SK-N-SH treated with all-trans-retinoic acid at 6 μM for 48 hours (cell line): ENCODE results near the gene POMGNT2.

Experiments used
- CSDC2 ChIP-seq: fragments of 250-450 bp; sonication (Bioruptor Pico); IDR thresholded peaks from 2 replicates; pipeline ENCODE4 v1.5.0; 2020; ENCODE audit warnings: mild to moderate bottlenecking, moderate library complexity
- ESRRG ChIP-seq: fragments of 250-450 bp; sonication (Bioruptor Pico); IDR thresholded peaks from 2 replicates; pipeline ENCODE4 v1.6.1; 2021; ENCODE audit warnings: mild to moderate bottlenecking
- ISL1 ChIP-seq: fragments of 250-450 bp; sonication (Bioruptor Pico); IDR thresholded peaks from 2 replicates; pipeline ENCODE4 v2.1.2; 2022; ENCODE audit warnings: mild to moderate bottlenecking, moderate library complexity
- OSR1 ChIP-seq: fragments of 250-450 bp; sonication (Bioruptor Pico); IDR thresholded peaks from 2 replicates; pipeline ENCODE4 v1.8.0; 2022; ENCODE audit warnings: moderate library complexity, mild to moderate bottlenecking, inconsistent platforms
- PATZ1 ChIP-seq: fragments of 250-450 bp; sonication (Bioruptor Pico); IDR thresholded peaks from 2 replicates; pipeline ENCODE4 v1.8.0; 2020; ENCODE audit warnings: mild to moderate bottlenecking, moderate library complexity, borderline replicate concordance
- PPARA ChIP-seq: fragments of 250-450 bp; sonication (Bioruptor Pico); IDR thresholded peaks from 2 replicates; pipeline ENCODE4 v1.5.0; 2020; ENCODE audit warnings: mild to moderate bottlenecking, borderline replicate concordance
- SNAI2 ChIP-seq: fragments of 250-450 bp; sonication (Bioruptor Pico); IDR thresholded peaks from 2 replicates; pipeline ENCODE4 v1.5.0; 2020; ENCODE audit warnings: mild to moderate bottlenecking, moderate library complexity
- TCF4 ChIP-seq: fragments of 250-450 bp; sonication (Bioruptor Pico); IDR thresholded peaks from 2 replicates; pipeline ENCODE4 v1.8.0; 2021; ENCODE audit warnings: mild to moderate bottlenecking, moderate library complexity, borderline replicate concordance
- TF ChIP-seq, protein P1 (sequence below): fragments of 250-450 bp; sonication (Bioruptor Pico); IDR thresholded peaks from 2 replicates; pipeline ENCODE4 v1.5.1; 2020; ENCODE audit warnings: low read depth, mild to moderate bottlenecking, moderate library complexity

DNA sequence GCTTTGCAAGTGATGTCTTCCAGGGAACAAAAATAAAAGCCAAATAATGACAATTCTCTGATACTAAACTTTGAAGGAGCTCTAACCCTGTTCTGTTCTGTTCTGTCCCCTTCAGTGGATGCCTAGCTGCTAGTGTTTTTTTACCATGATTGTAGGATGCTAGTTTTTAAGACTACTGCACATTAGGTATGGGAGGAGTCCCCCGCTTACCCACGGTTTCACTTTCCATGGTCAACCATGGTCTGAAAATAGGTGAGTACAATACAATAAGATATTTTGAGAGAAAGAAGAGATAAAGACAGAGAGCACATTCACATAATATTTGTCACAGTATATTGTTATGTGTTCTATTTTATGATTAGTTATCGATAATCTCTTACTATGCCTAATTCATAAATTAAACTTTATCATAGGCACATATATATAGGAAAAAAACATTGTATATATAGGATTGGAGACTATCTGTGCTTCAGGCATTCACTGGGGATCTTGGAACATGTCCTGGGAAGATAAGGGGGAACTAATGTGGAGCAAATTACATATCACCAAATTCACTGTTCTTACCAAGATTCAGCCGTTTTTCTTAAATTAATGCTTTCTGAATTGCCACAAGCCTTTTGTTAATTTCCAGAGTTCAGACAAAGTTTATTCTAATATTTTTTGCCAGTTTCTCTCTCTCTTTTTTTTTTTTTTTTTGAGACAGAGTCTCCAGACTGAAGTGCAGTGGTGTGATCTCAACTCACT, 32.8 kb upstream of the POMGNT2 start:
- no peak for TF ChIP-seq ESRRG (CRISPR knock-in tag)
- TF ChIP-seq TCF4 (CRISPR knock-in tag) = no peak
- no peak for TF ChIP-seq PPARA (CRISPR knock-in tag)
- no peak for TF ChIP-seq ISL1 (CRISPR knock-in tag)
- no peak for TF ChIP-seq PATZ1 (CRISPR knock-in tag)
- no peak for TF ChIP-seq SNAI2 (CRISPR knock-in tag)
- TF ChIP-seq OSR1 = no peak
- no peak for TF ChIP-seq CSDC2 (CRISPR knock-in tag)
- TF ChIP-seq, protein P1, sequence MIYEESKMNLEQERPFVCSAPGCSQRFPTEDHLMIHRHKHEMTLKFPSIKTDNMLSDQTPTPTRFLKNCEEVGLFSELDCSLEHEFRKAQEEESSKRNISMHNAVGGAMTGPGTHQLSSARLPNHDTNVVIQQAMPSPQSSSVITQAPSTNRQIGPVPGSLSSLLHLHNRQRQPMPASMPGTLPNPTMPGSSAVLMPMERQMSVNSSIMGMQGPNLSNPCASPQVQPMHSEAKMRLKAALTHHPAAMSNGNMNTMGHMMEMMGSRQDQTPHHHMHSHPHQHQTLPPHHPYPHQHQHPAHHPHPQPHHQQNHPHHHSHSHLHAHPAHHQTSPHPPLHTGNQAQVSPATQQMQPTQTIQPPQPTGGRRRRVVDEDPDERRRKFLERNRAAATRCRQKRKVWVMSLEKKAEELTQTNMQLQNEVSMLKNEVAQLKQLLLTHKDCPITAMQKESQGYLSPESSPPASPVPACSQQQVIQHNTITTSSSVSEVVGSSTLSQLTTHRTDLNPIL = no peak
